B cell (primary cell): Measurements from ENCODE around the gene ZEB1.

ENCODE experiments used
- CTCF ChIP-seq: fragments of 200-600 bp; IDR thresholded peaks from one replicate; pipeline ENCODE4 v1.8.0; 2022; ENCODE audit warnings: antibody characterized with exemption, mild to moderate bottlenecking
- EZH2 ChIP-seq: IDR thresholded peaks from 2 replicates; pipeline ENCODE4 v1.6.1; 2012; ENCODE audit warnings: borderline replicate concordance, low read depth, mild to moderate bottlenecking, moderate library complexity, low read length; ENCODE audit not compliant: insufficient read depth, poor library complexity, severe bottlenecking

GRCh38 chr10:31475519-31475918 is 156.5 kb downstream of the ZEB1 start:
- no peak for TF ChIP-seq CTCF
- TF ChIP-seq EZH2, result no peak
